GM12878 (cell line): ENCODE results near the gene LNPK. TPM values are rescaled to one million over a fixed set of nuclear protein-coding genes. Genes with fewer than 3 reads are reported as not detected.

ENCODE experiments used
- SIN3A ChIP-seq: IDR thresholded peaks from 2 replicates; pipeline ENCODE4 v1.6.1; 2012; ENCODE audit warnings: low read depth, low read length, improper control_type of control experiment
- polyA plus RNA-seq, 11 experiments: library from polyadenylated mRNA; depleted of rRNA in 4 of 11; unstranded in 6 of 11; stranded (reverse) in 5 of 11; fragments of >200 nt; fragmentation: Nextera tagmentation in 4 of 11; fragmentation: Illumina TruSeq in 1 of 11; extraction: Ambion mirVana in 4 of 11; extraction: Trizol in 1 of 11; gene quantifications; 1 replicate in 1 of 11; 2 replicates in 10 of 11; pipeline versions ENCODE4 v1.2.1 to v1.2.3, GENCODE V29; 2011 to 2016; ENCODE audit warnings: inconsistent platforms in 2 of 11, missing spikeins in 2 of 11, low read depth in 1 of 11
- total RNA-seq, 4 experiments: library from RNA; depleted of rRNA in 3 of 4; stranded (reverse); fragments of >200 nt in 3 of 4; fragmentation: Illumina TruSeq in 1 of 4; extraction: Trizol in 1 of 4; gene quantifications; 2 replicates each; pipeline versions ENCODE4 v1.2.1 to v1.2.3, GENCODE V29; 2013 to 2021
- TF ChIP-seq, protein P1 (sequence below): fragments of 150-350 bp; IDR thresholded peaks from 2 replicates; pipeline ENCODE4 v1.6.1; 2016; ENCODE audit warnings: low read depth, low read length

LNPK gene
- total and polyA plus RNA-seq, 10 of the 15 experiments (the other 5 are each of a cell fraction or from before 2014, with no cell fraction given): 3.2 to 30.0 (median 15.6) TPM

DNA sequence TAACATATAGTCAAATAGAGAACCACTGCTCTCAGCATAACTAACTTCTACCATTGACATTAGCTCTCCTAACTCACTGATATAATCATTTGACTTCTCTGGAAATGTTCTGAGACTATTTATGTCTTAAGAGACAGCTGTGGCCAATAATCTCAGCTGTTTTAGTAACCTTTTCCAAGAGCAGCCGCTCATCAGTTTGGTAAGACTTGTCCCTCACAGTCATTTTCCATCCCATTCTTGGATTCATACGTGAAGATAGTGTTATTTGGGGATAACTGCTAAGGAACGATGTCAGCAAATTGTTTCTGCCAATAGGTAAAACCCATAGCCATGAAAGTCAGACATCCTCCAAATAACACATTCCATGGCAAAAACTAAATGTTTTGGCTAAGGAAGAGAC lies 127.8 kb downstream of the LNPK start (continued):
- TF ChIP-seq, protein P1, sequence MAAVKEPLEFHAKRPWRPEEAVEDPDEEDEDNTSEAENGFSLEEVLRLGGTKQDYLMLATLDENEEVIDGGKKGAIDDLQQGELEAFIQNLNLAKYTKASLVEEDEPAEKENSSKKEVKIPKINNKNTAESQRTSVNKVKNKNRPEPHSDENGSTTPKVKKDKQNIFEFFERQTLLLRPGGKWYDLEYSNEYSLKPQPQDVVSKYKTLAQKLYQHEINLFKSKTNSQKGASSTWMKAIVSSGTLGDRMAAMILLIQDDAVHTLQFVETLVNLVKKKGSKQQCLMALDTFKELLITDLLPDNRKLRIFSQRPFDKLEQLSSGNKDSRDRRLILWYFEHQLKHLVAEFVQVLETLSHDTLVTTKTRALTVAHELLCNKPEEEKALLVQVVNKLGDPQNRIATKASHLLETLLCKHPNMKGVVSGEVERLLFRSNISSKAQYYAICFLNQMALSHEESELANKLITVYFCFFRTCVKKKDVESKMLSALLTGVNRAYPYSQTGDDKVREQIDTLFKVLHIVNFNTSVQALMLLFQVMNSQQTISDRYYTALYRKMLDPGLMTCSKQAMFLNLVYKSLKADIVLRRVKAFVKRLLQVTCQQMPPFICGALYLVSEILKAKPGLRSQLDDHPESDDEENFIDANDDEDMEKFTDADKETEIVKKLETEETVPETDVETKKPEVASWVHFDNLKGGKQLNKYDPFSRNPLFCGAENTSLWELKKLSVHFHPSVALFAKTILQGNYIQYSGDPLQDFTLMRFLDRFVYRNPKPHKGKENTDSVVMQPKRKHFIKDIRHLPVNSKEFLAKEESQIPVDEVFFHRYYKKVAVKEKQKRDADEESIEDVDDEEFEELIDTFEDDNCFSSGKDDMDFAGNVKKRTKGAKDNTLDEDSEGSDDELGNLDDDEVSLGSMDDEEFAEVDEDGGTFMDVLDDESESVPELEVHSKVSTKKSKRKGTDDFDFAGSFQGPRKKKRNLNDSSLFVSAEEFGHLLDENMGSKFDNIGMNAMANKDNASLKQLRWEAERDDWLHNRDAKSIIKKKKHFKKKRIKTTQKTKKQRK: no peak
- TF ChIP-seq SIN3A: no peak

Other genes with a start within 250 kb of the LNPK start
Only the 7 nearest of the 10 such genes appear.
- not detected in 2 replicates for gene EVX2, start 81.7 kb upstream of the LNPK start, total RNA-seq (2014; rRNA removed)
- gene EVX2, start 81.7 kb upstream of the LNPK start, total RNA-seq (2014; rRNA removed; fragmentation: Illumina TruSeq; extraction: Trizol): not detected in 2 replicates
- not detected in 2 replicates for gene EVX2, start 81.7 kb upstream of the LNPK start, total RNA-seq (2021)
- not detected in 2 replicates for gene EVX2, start 81.7 kb upstream of the LNPK start, polyA plus RNA-seq (2011; rRNA removed)
- gene EVX2, start 81.7 kb upstream of the LNPK start, polyA plus RNA-seq (2014; fragmentation: Illumina TruSeq; extraction: Trizol): not detected in 2 replicates
- gene EVX2, start 81.7 kb upstream of the LNPK start, polyA plus RNA-seq (2014; fragmentation: Nextera tagmentation; extraction: Ambion mirVana): not detected
- gene EVX2, start 81.7 kb upstream of the LNPK start, polyA plus RNA-seq (2014; rRNA removed): not detected in 2 replicates
- gene EVX2, start 81.7 kb upstream of the LNPK start, polyA plus RNA-seq (2016; fragmentation: Nextera tagmentation; extraction: Ambion mirVana): not detected
- gene HOXD13, start 90.5 kb upstream of the LNPK start, total RNA-seq (2014; rRNA removed): not detected in 2 replicates
- not detected in 2 replicates for gene HOXD13, start 90.5 kb upstream of the LNPK start, total RNA-seq (2014; rRNA removed; fragmentation: Illumina TruSeq; extraction: Trizol)
- not detected in 2 replicates for gene HOXD13, start 90.5 kb upstream of the LNPK start, total RNA-seq (2021)
- not detected in 2 replicates for gene HOXD13, start 90.5 kb upstream of the LNPK start, polyA plus RNA-seq (2011; rRNA removed)
- not detected in 2 replicates for gene HOXD13, start 90.5 kb upstream of the LNPK start, polyA plus RNA-seq (2014; fragmentation: Illumina TruSeq; extraction: Trizol)
- not detected for gene HOXD13, start 90.5 kb upstream of the LNPK start, polyA plus RNA-seq (2014; fragmentation: Nextera tagmentation; extraction: Ambion mirVana)
- not detected in 2 replicates for gene HOXD13, start 90.5 kb upstream of the LNPK start, polyA plus RNA-seq (2014; rRNA removed)
- not detected for gene HOXD13, start 90.5 kb upstream of the LNPK start, polyA plus RNA-seq (2016; fragmentation: Nextera tagmentation; extraction: Ambion mirVana)
- gene HOXD12, start 97.5 kb upstream of the LNPK start, total RNA-seq (2014; rRNA removed): not detected in 2 replicates
- not detected in 2 replicates for gene HOXD12, start 97.5 kb upstream of the LNPK start, total RNA-seq (2014; rRNA removed; fragmentation: Illumina TruSeq; extraction: Trizol)
- not detected in 2 replicates for gene HOXD12, start 97.5 kb upstream of the LNPK start, total RNA-seq (2021)
- not detected in 2 replicates for gene HOXD12, start 97.5 kb upstream of the LNPK start, polyA plus RNA-seq (2011; rRNA removed)
- gene HOXD12, start 97.5 kb upstream of the LNPK start, polyA plus RNA-seq (2014; fragmentation: Illumina TruSeq; extraction: Trizol): not detected in 2 replicates
- not detected for gene HOXD12, start 97.5 kb upstream of the LNPK start, polyA plus RNA-seq (2014; fragmentation: Nextera tagmentation; extraction: Ambion mirVana)
- not detected in 2 replicates for gene HOXD12, start 97.5 kb upstream of the LNPK start, polyA plus RNA-seq (2014; rRNA removed)
- not detected for gene HOXD12, start 97.5 kb upstream of the LNPK start, polyA plus RNA-seq (2016; fragmentation: Nextera tagmentation; extraction: Ambion mirVana)
- not detected in 2 replicates for gene HOXD11, start 105.0 kb upstream of the LNPK start, total RNA-seq (2014; rRNA removed)
- not detected in 2 replicates for gene HOXD11, start 105.0 kb upstream of the LNPK start, total RNA-seq (2014; rRNA removed; fragmentation: Illumina TruSeq; extraction: Trizol)
- gene HOXD11, start 105.0 kb upstream of the LNPK start, total RNA-seq (2021): not detected in 2 replicates
- gene HOXD11, start 105.0 kb upstream of the LNPK start, polyA plus RNA-seq (2011; rRNA removed): not detected in 2 replicates
- gene HOXD11, start 105.0 kb upstream of the LNPK start, polyA plus RNA-seq (2014; fragmentation: Illumina TruSeq; extraction: Trizol): not detected in 2 replicates
- not detected for gene HOXD11, start 105.0 kb upstream of the LNPK start, polyA plus RNA-seq (2014; fragmentation: Nextera tagmentation; extraction: Ambion mirVana)
- not detected in 2 replicates for gene HOXD11, start 105.0 kb upstream of the LNPK start, polyA plus RNA-seq (2014; rRNA removed)
- not detected for gene HOXD11, start 105.0 kb upstream of the LNPK start, polyA plus RNA-seq (2016; fragmentation: Nextera tagmentation; extraction: Ambion mirVana)
- gene HOXD10, start 114.5 kb upstream of the LNPK start, total RNA-seq (2014; rRNA removed): not detected in 2 replicates
- not detected in 2 replicates for gene HOXD10, start 114.5 kb upstream of the LNPK start, total RNA-seq (2014; rRNA removed; fragmentation: Illumina TruSeq; extraction: Trizol)
- not detected in 2 replicates for gene HOXD10, start 114.5 kb upstream of the LNPK start, total RNA-seq (2021)
- not detected in 2 replicates for gene HOXD10, start 114.5 kb upstream of the LNPK start, polyA plus RNA-seq (2011; rRNA removed)
- gene HOXD10, start 114.5 kb upstream of the LNPK start, polyA plus RNA-seq (2014; fragmentation: Illumina TruSeq; extraction: Trizol): not detected in 2 replicates
- gene HOXD10, start 114.5 kb upstream of the LNPK start, polyA plus RNA-seq (2014; fragmentation: Nextera tagmentation; extraction: Ambion mirVana): not detected
- gene HOXD10, start 114.5 kb upstream of the LNPK start, polyA plus RNA-seq (2014; rRNA removed): not detected in 2 replicates
- not detected for gene HOXD10, start 114.5 kb upstream of the LNPK start, polyA plus RNA-seq (2016; fragmentation: Nextera tagmentation; extraction: Ambion mirVana)
- not detected in 2 replicates for gene HOXD9, start 120.5 kb upstream of the LNPK start, total RNA-seq (2014; rRNA removed)
- not detected in 2 replicates for gene HOXD9, start 120.5 kb upstream of the LNPK start, total RNA-seq (2014; rRNA removed; fragmentation: Illumina TruSeq; extraction: Trizol)
- not detected in 2 replicates for gene HOXD9, start 120.5 kb upstream of the LNPK start, total RNA-seq (2021)
- gene HOXD9, start 120.5 kb upstream of the LNPK start, polyA plus RNA-seq (2011; rRNA removed): not detected in 2 replicates
- gene HOXD9, start 120.5 kb upstream of the LNPK start, polyA plus RNA-seq (2014; fragmentation: Illumina TruSeq; extraction: Trizol): not detected in 2 replicates
- not detected for gene HOXD9, start 120.5 kb upstream of the LNPK start, polyA plus RNA-seq (2014; fragmentation: Nextera tagmentation; extraction: Ambion mirVana)
- gene HOXD9, start 120.5 kb upstream of the LNPK start, polyA plus RNA-seq (2014; rRNA removed): not detected in 2 replicates
- gene HOXD9, start 120.5 kb upstream of the LNPK start, polyA plus RNA-seq (2016; fragmentation: Nextera tagmentation; extraction: Ambion mirVana): not detected
- not detected in 2 replicates for gene HOXD8, start 127.4 kb upstream of the LNPK start, total RNA-seq (2014; rRNA removed)
- not detected in 2 replicates for gene HOXD8, start 127.4 kb upstream of the LNPK start, total RNA-seq (2014; rRNA removed; fragmentation: Illumina TruSeq; extraction: Trizol)
- gene HOXD8, start 127.4 kb upstream of the LNPK start, total RNA-seq (2021): not detected in 2 replicates
- not detected in 2 replicates for gene HOXD8, start 127.4 kb upstream of the LNPK start, polyA plus RNA-seq (2011; rRNA removed)
- gene HOXD8, start 127.4 kb upstream of the LNPK start, polyA plus RNA-seq (2014; fragmentation: Illumina TruSeq; extraction: Trizol): not detected in 2 replicates
- not detected for gene HOXD8, start 127.4 kb upstream of the LNPK start, polyA plus RNA-seq (2014; fragmentation: Nextera tagmentation; extraction: Ambion mirVana)
- not detected in 2 replicates for gene HOXD8, start 127.4 kb upstream of the LNPK start, polyA plus RNA-seq (2014; rRNA removed)
- not detected for gene HOXD8, start 127.4 kb upstream of the LNPK start, polyA plus RNA-seq (2016; fragmentation: Nextera tagmentation; extraction: Ambion mirVana)